Fibroblast of lung (primary cell): Measurements from ENCODE around the gene NDUFS7. TPM values are rescaled to one million over a fixed set of nuclear protein-coding genes. Genes with fewer than 3 reads are reported as not detected.

ENCODE experiments used
- DNase-seq, 2 donors: peaks; one replicate each; pipeline versions ENCODE4 v3.0.0 to v3.0.0-alpha.2; 2010; ENCODE audit warnings: low read depth in 2 of 2
- H2AFZ ChIP-seq: 2 replicates; pipeline ENCODE4 v1.5.1; 2012; ENCODE audit warnings: low read length, control low read depth, inconsistent platforms
- H3K27ac ChIP-seq: 2 replicates; pipeline ENCODE4 v1.5.1; 2011; ENCODE audit warnings: low read length, control low read depth; ENCODE audit not compliant: insufficient read depth
- H3K27me3 ChIP-seq: 2 replicates; pipeline ENCODE4 v1.5.1; 2011; ENCODE audit warnings: mild to moderate bottlenecking, low read length; ENCODE audit not compliant: control insufficient read depth, insufficient read depth
- H3K36me3 ChIP-seq: 2 replicates; pipeline ENCODE4 v1.5.1; 2011; ENCODE audit warnings: low read length; ENCODE audit not compliant: control insufficient read depth, insufficient read depth
- H3K4me1 ChIP-seq: 2 replicates; pipeline ENCODE4 v1.5.1; 2011; ENCODE audit warnings: low read length; ENCODE audit not compliant: control insufficient read depth, insufficient read depth; ENCODE audit errors: extremely low read depth
- H3K4me2 ChIP-seq: 2 replicates; pipeline ENCODE4 v1.5.1; 2011; ENCODE audit warnings: low read length, control low read depth; ENCODE audit not compliant: insufficient read depth; ENCODE audit errors: extremely low read depth
- H3K4me3 ChIP-seq, 4 experiments: fragments of 200-600 bp in 1 of 4; sonication (generic) in 1 of 4; replicated peaks in 1 of 4; 2 replicates each; pipeline ENCODE4 v1.5.1; 2011 to 2016; ENCODE audit warnings: low read length in 4 of 4, low read depth in 3 of 4, mild to moderate bottlenecking in 3 of 4, control low read depth in 2 of 4, inconsistent platforms in 1 of 4, mixed read lengths in 1 of 4; ENCODE audit not compliant: insufficient read depth in 1 of 4; ENCODE audit errors: control extremely low read depth in 1 of 4
- H3K79me2 ChIP-seq: 2 replicates; pipeline ENCODE4 v1.5.1; 2012; ENCODE audit warnings: mild to moderate bottlenecking, low read length, inconsistent platforms; ENCODE audit not compliant: control insufficient read depth, insufficient read depth
- H3K9ac ChIP-seq: 2 replicates; pipeline ENCODE4 v1.5.1; 2011; ENCODE audit warnings: mild to moderate bottlenecking, low read length, control low read depth; ENCODE audit not compliant: insufficient read depth
- H3K9me3 ChIP-seq: 2 replicates; pipeline ENCODE4 v1.5.1; 2012; ENCODE audit warnings: low read depth, low read length; ENCODE audit not compliant: control insufficient read depth, insufficient read depth
- H4K20me1 ChIP-seq: 2 replicates; pipeline ENCODE4 v1.5.1; 2011; ENCODE audit warnings: low read length; ENCODE audit not compliant: control insufficient read depth, insufficient read depth; ENCODE audit errors: extremely low read depth
- EZH2 ChIP-seq: IDR thresholded peaks from 2 replicates; pipeline ENCODE4 v1.5.1; 2012; ENCODE audit warnings: low read length, control low read depth, mild to moderate bottlenecking; ENCODE audit errors: missing control alignments
- polyA plus RNA-seq, 2 donors: library from polyadenylated mRNA; depleted of rRNA in 1 of 2; stranded (reverse) in 1 of 2; unstranded in 1 of 2; fragments of >200 nt; gene quantifications; 2 replicates each; pipeline ENCODE4 v1.2.1, GENCODE V29; 2011 to 2012; ENCODE audit warnings: missing spikeins in 1 of 2
- total RNA-seq: library from RNA; depleted of rRNA; stranded (reverse); fragments of >200 nt; gene quantifications from 2 replicates; pipeline ENCODE4 v1.2.1, GENCODE V29; 2014
- TF ChIP-seq, protein P1 (sequence below), 2 donors: IDR thresholded peaks in 1 of 2; conservative IDR thresholded peaks in 1 of 2; 1 replicate in 1 of 2; 2 replicates in 1 of 2; pipeline ENCODE4 v1.5.1; 2011 to 2012; ENCODE audit warnings: low read length in 2 of 2, control low read depth in 1 of 2, inconsistent platforms in 1 of 2, low read depth in 1 of 2, mild to moderate bottlenecking in 1 of 2

NDUFS7 gene
- total and polyA plus RNA-seq, 2 donors (not counting 1 experiment from before 2014, with no cell fraction given): 29.6 to 71.2 TPM

DNA sequence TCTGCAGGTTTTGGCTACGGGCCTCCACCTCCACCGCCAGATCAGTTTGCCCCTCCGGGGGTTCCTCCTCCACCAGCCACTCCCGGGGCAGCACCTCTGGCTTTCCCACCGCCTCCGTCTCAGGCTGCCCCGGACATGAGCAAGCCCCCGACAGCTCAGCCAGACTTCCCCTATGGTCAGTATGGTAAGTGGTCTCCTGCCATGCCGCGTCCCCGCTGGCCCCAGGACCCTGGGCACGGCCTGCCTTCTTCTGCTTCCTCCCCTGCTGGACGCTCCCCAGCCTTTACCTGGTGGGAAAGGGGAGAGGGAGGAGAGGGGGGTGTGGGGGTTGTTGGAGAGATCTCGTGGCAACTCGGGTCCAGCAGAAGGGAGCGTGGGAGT, 48.8 kb downstream of the NDUFS7 start:
- no peak for DNase-seq
- no peak overlapping the region for H3K27ac ChIP-seq
- H3K4me2 ChIP-seq: no peak overlapping the region
- no peaks in the 10 kb centered on the region for H4K20me1 ChIP-seq
- H3K9ac ChIP-seq: no peak overlapping the region
- H3K9me3 ChIP-seq: no peaks in the 10 kb centered on the region
- H3K27me3 ChIP-seq: no peaks in the 10 kb centered on the region
- H3K4me3 ChIP-seq: no peak overlapping the region
- H2AFZ ChIP-seq: no peak overlapping the region
- TF ChIP-seq EZH2: no peak
- TF ChIP-seq, protein P1, sequence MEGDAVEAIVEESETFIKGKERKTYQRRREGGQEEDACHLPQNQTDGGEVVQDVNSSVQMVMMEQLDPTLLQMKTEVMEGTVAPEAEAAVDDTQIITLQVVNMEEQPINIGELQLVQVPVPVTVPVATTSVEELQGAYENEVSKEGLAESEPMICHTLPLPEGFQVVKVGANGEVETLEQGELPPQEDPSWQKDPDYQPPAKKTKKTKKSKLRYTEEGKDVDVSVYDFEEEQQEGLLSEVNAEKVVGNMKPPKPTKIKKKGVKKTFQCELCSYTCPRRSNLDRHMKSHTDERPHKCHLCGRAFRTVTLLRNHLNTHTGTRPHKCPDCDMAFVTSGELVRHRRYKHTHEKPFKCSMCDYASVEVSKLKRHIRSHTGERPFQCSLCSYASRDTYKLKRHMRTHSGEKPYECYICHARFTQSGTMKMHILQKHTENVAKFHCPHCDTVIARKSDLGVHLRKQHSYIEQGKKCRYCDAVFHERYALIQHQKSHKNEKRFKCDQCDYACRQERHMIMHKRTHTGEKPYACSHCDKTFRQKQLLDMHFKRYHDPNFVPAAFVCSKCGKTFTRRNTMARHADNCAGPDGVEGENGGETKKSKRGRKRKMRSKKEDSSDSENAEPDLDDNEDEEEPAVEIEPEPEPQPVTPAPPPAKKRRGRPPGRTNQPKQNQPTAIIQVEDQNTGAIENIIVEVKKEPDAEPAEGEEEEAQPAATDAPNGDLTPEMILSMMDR (conservative IDR thresholded peaks at IDR 0.05 in 1 of 2, IDR thresholded peaks at IDR 0.05 in 1 of 2; ENCODE audit: low read depth in 1 of 2, low read length in 2 of 2): no peak
- no peaks in the 10 kb centered on the region for H3K4me1 ChIP-seq
- H3K36me3 ChIP-seq: peaks cover 37% of the 10 kb centered on the region
- peaks cover 1% of the 10 kb centered on the region for H3K79me2 ChIP-seq

DNA sequence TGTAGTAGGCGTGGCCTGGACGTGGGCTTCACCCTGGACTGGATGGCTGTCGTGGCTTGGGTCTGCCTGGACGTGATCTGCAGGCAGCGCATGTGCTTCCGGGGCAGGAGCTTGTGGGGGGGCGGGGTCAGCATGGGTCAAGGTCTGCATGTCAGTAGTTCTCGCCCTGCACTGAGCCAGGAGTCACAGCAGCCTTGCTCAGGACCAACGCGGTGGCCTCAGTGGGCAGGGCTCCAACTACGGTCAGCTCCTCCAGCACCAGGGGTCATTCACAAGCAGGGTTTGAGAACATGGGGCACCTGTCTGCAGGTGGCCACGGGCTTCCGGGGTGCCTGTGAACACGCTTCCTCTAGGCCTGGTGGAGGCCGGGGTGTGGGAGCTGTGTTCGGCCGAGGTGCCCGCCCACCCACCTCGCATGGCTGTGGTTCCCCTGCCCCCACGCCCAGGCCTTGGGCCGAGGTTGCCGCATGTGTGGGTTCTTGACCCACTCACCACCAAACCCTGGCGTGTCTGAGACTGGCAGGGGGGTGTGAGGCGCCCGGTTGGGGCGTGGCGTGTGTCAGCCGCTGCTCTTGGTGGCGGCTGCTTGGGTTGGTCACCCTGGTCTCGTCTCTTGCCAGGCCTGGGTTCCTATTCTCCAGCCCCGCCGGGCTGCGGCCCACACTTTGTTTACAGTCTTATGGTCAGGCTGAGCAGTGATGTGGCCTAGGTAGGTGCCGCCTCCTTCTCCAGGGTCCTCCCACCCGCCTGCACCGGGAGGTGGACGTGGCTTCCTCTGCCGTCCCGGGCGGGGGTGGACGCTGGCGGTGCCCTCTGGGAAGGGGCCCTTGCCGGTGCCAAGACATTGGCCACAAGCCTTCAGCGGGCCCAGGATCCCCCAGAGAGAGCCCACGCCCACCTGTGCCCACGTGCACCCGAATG, 49.7 kb downstream of the NDUFS7 start:
- H3K9me3 ChIP-seq: no peaks in the 10 kb centered on the region
- no peak overlapping the region for H3K4me2 ChIP-seq
- TF ChIP-seq EZH2: no peak
- TF ChIP-seq, protein P1 (conservative IDR thresholded peaks at IDR 0.05 in 1 of 2, IDR thresholded peaks at IDR 0.05 in 1 of 2; ENCODE audit: low read depth in 1 of 2, low read length in 2 of 2): no peak
- no peak for DNase-seq
- H2AFZ ChIP-seq: no peak overlapping the region
- H3K79me2 ChIP-seq: peaks cover 3% of the 10 kb centered on the region
- H3K9ac ChIP-seq: no peak overlapping the region
- H3K27ac ChIP-seq: no peak overlapping the region
- H3K36me3 ChIP-seq: peaks cover 37% of the 10 kb centered on the region
- no peaks in the 10 kb centered on the region for H3K4me1 ChIP-seq
- H3K27me3 ChIP-seq: no peaks in the 10 kb centered on the region
- H3K4me3 ChIP-seq: no peak overlapping the region
- H4K20me1 ChIP-seq: no peaks in the 10 kb centered on the region

DNA sequence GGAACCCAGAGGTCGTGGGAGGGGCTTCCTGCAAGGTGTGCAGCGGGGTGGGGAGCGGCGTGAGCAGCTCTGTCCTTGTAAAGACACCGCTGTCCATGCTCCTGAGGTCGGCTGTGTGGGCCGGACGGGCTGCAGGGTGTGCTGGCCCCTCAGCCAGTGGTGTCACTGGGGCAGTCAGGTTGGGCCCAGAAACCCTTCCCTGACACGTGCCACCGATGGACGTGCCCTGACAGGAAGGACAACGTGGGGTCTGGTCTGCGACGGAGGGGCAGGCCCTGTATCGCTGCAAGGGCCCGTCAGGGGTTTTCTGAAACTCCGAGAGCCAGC, 50.3 kb downstream of the NDUFS7 start:
- H3K4me3 ChIP-seq: no peak overlapping the region
- no peak overlapping the region for H2AFZ ChIP-seq
- no peak overlapping the region for H3K4me2 ChIP-seq
- no peaks in the 10 kb centered on the region for H3K27me3 ChIP-seq
- no peak overlapping the region for H3K27ac ChIP-seq
- H4K20me1 ChIP-seq: no peaks in the 10 kb centered on the region
- H3K9me3 ChIP-seq: no peaks in the 10 kb centered on the region
- peaks cover 10% of the 10 kb centered on the region for H3K79me2 ChIP-seq
- TF ChIP-seq, protein P1 (conservative IDR thresholded peaks at IDR 0.05 in 1 of 2, IDR thresholded peaks at IDR 0.05 in 1 of 2; ENCODE audit: low read depth in 1 of 2, low read length in 2 of 2): no peak
- no peak for TF ChIP-seq EZH2
- no peaks in the 10 kb centered on the region for H3K4me1 ChIP-seq
- no peak for DNase-seq
- H3K36me3 ChIP-seq: peaks cover 34% of the 10 kb centered on the region
- H3K9ac ChIP-seq: no peak overlapping the region
